DOHH2 (cell line): ENCODE measurements around the gene MIXL1.

Source experiments
- H3F3A ChIP-seq: fragments of 200-600 bp; sonication (generic), shearing (Covaris generic); 2 replicates; pipeline ENCODE4 v1.6.0; 2016; ENCODE audit warnings: antibody characterized with exemption, mild to moderate bottlenecking; ENCODE audit not compliant: control insufficient read depth, insufficient read depth
- H3K27ac ChIP-seq: fragments of 200-600 bp; sonication (generic); 2 replicates; pipeline ENCODE4 v1.5.1; 2014; ENCODE audit warnings: low read depth, mild to moderate bottlenecking, low read length, moderate library complexity
- H3K27me3 ChIP-seq: fragments of 200-600 bp; sonication (generic); 2 replicates; pipeline ENCODE4 v1.6.1; 2014; ENCODE audit warnings: mild to moderate bottlenecking, low read length, mixed read lengths; ENCODE audit not compliant: control insufficient read depth
- H3K36me3 ChIP-seq: fragments of 200-600 bp; sonication (generic); 2 replicates; pipeline ENCODE4 v1.6.1; 2014; ENCODE audit warnings: mild to moderate bottlenecking, low read length, moderate library complexity, mixed read lengths; ENCODE audit not compliant: control insufficient read depth
- H3K4me1 ChIP-seq: fragments of 200-600 bp; sonication (generic); 2 replicates; pipeline ENCODE4 v1.6.1; 2014; ENCODE audit warnings: mild to moderate bottlenecking, low read length, mixed read lengths; ENCODE audit not compliant: control insufficient read depth
- H3K4me2 ChIP-seq: fragments of 200-600 bp; sonication (generic); 2 replicates; pipeline ENCODE4 v1.6.0; 2014; ENCODE audit warnings: mild to moderate bottlenecking, low read length, moderate library complexity
- H3K4me3 ChIP-seq: fragments of 200-600 bp; sonication (generic); 2 replicates; pipeline ENCODE4 v1.5.1; 2014; ENCODE audit warnings: mild to moderate bottlenecking, low read length, mixed read lengths
- H3K79me2 ChIP-seq: fragments of 200-600 bp; sonication (generic); 2 replicates; pipeline ENCODE4 v1.6.1; 2014; ENCODE audit warnings: mild to moderate bottlenecking, low read length, mixed read lengths; ENCODE audit not compliant: control insufficient read depth
- H3K9me2 ChIP-seq: fragments of 200-600 bp; sonication (generic); replicated peaks from 2 replicates; pipeline ENCODE4 v1.6.1; 2014; ENCODE audit warnings: mild to moderate bottlenecking, low read length, mixed read lengths; ENCODE audit not compliant: control insufficient read depth
- H3K9me3 ChIP-seq: fragments of 200-600 bp; sonication (generic); 2 replicates; pipeline ENCODE4 v1.6.1; 2014; ENCODE audit warnings: antibody characterized with exemption, low read length, mixed read lengths; ENCODE audit not compliant: control insufficient read depth, insufficient read depth
- H4K20me1 ChIP-seq: fragments of 200-600 bp; sonication (generic); 2 replicates; pipeline ENCODE4 v1.6.0; 2014; ENCODE audit warnings: low read depth, mild to moderate bottlenecking, antibody characterized with exemption, low read length, moderate library complexity; ENCODE audit not compliant: control insufficient read depth, insufficient read depth
- CTCF ChIP-seq: fragments of 200-600 bp; sonication (generic); IDR thresholded peaks from one replicate; pipeline ENCODE4 v1.5.1; 2014; ENCODE audit warnings: antibody characterized with exemption, mild to moderate bottlenecking, low read depth, low read length; ENCODE audit not compliant: poor library complexity, severe bottlenecking
- EZH2phosphoT487 ChIP-seq: fragments of 200-600 bp; sonication (generic); IDR thresholded peaks from 2 replicates; pipeline ENCODE4 v1.6.1; 2017; ENCODE audit warnings: borderline replicate concordance, mild to moderate bottlenecking, antibody characterized with exemption, low read length, moderate library complexity, mixed read lengths

MIXL1 gene

DNA sequence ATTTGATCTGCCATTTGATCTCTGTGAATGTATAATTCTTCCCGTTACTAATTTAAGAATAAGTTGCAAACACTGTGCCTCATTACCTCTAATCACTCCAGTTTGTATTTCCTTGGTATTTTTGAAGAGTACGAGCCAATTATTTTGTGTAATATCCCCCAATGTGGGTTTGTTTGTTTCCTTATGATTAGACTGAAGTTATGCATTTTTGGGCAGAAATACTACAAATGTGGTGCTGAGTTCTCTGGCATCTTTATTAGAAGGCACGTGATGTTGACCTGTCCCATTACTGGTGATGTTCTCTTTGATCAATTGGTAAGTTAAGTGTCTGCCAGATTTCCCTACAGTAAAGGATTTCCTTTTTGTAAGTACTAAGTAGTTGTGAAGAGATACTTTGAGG lies 10.3 kb downstream of the MIXL1 start:
- Histone ChIP-seq H3K27me3 (no peaks in the 10 kb centered on the region), H3K36me3 (peaks cover 61% of the 10 kb centered on the region), H3K79me2 (peaks cover 32% of the 10 kb centered on the region), H3K9me3 (no peaks in the 10 kb centered on the region), H3K4me2 (peak overlapping the region; percentile 88), H4K20me1 (no peaks in the 10 kb centered on the region), H3K9me2 (no peaks in the 10 kb centered on the region), H3K4me1 (peaks cover 78% of the 10 kb centered on the region), H3K27ac (peak overlapping the region; percentile 92), H3K4me3 (peak overlapping the region; percentile 75), H3F3A (peaks cover 37% of the 10 kb centered on the region)
- TF ChIP-seq CTCF (no peak), EZH2phosphoT487 (no peak)

- no peak overlapping the region for H3K4me3 ChIP-seq
- H3K4me2 ChIP-seq = no peak overlapping the region
- H3K27ac ChIP-seq = no peak overlapping the region
- H3K27me3 ChIP-seq = no peaks in the 10 kb centered on the region
- peaks cover 89% of the 10 kb centered on the region for H3K4me1 ChIP-seq
- H3K36me3 ChIP-seq = peaks cover 71% of the 10 kb centered on the region
- no peaks in the 10 kb centered on the region for H4K20me1 ChIP-seq
- no peaks in the 10 kb centered on the region for H3K9me3 ChIP-seq
- TF ChIP-seq EZH2phosphoT487 = no peak
- no peak for TF ChIP-seq CTCF
- H3K79me2 ChIP-seq = peaks cover 32% of the 10 kb centered on the region
- H3F3A ChIP-seq = peaks cover 33% of the 10 kb centered on the region
- no peaks in the 10 kb centered on the region for H3K9me2 ChIP-seq
Measured at GRCh38 chr1:226236826-226237225, 13.4 kb downstream of the MIXL1 start.

GRCh38 chr1:226239421-226239820 lies 16.0 kb downstream of the MIXL1 start:
- no peak overlapping the region for H3K4me3 ChIP-seq
- peaks cover 59% of the 10 kb centered on the region for H3K36me3 ChIP-seq
- no peaks in the 10 kb centered on the region for H3K9me2 ChIP-seq
- H3F3A ChIP-seq = peaks cover 23% of the 10 kb centered on the region
- peak overlapping the region; percentile 81 for H3K4me2 ChIP-seq
- no peaks in the 10 kb centered on the region for H3K27me3 ChIP-seq
- H3K27ac ChIP-seq = peak overlapping the region; percentile 67; the same call in 1 of the 2 replicates
- TF ChIP-seq EZH2phosphoT487 = no peak
- TF ChIP-seq CTCF = no peak
- no peaks in the 10 kb centered on the region for H4K20me1 ChIP-seq
- peaks cover 77% of the 10 kb centered on the region for H3K4me1 ChIP-seq
- no peaks in the 10 kb centered on the region for H3K9me3 ChIP-seq
- H3K79me2 ChIP-seq = peaks cover 24% of the 10 kb centered on the region

GRCh38 chr1:226248091-226248490 lies 24.6 kb downstream of the MIXL1 start:
- H3K27ac ChIP-seq = no peak overlapping the region; the same call in 1 of the 2 replicates
- TF ChIP-seq CTCF (no peak), EZH2phosphoT487 (no peak)
- no peaks in the 10 kb centered on the region for H3K9me3 ChIP-seq
- no peaks in the 10 kb centered on the region for H4K20me1 ChIP-seq
- peaks cover 34% of the 10 kb centered on the region for H3K36me3 ChIP-seq
- peaks cover 13% of the 10 kb centered on the region for H3F3A ChIP-seq
- H3K4me1 ChIP-seq = peaks cover 58% of the 10 kb centered on the region
- H3K27me3 ChIP-seq = no peaks in the 10 kb centered on the region
- H3K4me2 ChIP-seq = peak overlapping the region; percentile 31
- no peak overlapping the region for H3K4me3 ChIP-seq
- no peaks in the 10 kb centered on the region for H3K9me2 ChIP-seq
- H3K79me2 ChIP-seq = 0 out of 2 replicates have a peak, but pooled peaks cover 3% of the 10 kb centered on the region
